PFSK-1 (cell line): ENCODE data around the gene ANO3.

Source experiments
- FOXP2 ChIP-seq: optimal IDR thresholded peaks from 2 replicates; pipeline ENCODE3; 2011; ENCODE audit warnings: borderline replicate concordance, control low read depth, inconsistent platforms; ENCODE audit not compliant: insufficient read depth; ENCODE audit errors: extremely low read length, extremely low read depth
- POLR2AphosphoS5 ChIP-seq: IDR thresholded peaks from 2 replicates; pipeline ENCODE4 v1.6.1; 2012; ENCODE audit warnings: low read depth, mild to moderate bottlenecking, control low read depth, low read length, moderate library complexity
- SIN3A ChIP-seq: IDR thresholded peaks from 2 replicates; pipeline ENCODE4 v1.6.1; 2012; ENCODE audit warnings: mild to moderate bottlenecking, low read length, moderate library complexity, borderline replicate concordance; ENCODE audit not compliant: insufficient read depth
- TAF1 ChIP-seq: IDR thresholded peaks from 2 replicates; pipeline ENCODE4 v1.6.1; 2012; ENCODE audit warnings: low read length, control low read depth, borderline replicate concordance; ENCODE audit not compliant: insufficient read depth
- TF ChIP-seq, protein P1 (sequence below), 2 experiments: IDR thresholded peaks; 2 replicates each; pipeline versions ENCODE4 v1.6.1 to v1.8.0; 2011 to 2012; ENCODE audit warnings: low read depth in 2 of 2, low read length in 2 of 2, control low read depth in 1 of 2, inconsistent platforms in 1 of 2, mild to moderate bottlenecking in 1 of 2, moderate library complexity in 1 of 2; ENCODE audit not compliant: insufficient read depth in 1 of 2

GRCh38 chr11:26703411-26704191 is 371.7 kb downstream of the ANO3 start:
- TF ChIP-seq POLR2AphosphoS5 = no peak
- TF ChIP-seq, protein P1, sequence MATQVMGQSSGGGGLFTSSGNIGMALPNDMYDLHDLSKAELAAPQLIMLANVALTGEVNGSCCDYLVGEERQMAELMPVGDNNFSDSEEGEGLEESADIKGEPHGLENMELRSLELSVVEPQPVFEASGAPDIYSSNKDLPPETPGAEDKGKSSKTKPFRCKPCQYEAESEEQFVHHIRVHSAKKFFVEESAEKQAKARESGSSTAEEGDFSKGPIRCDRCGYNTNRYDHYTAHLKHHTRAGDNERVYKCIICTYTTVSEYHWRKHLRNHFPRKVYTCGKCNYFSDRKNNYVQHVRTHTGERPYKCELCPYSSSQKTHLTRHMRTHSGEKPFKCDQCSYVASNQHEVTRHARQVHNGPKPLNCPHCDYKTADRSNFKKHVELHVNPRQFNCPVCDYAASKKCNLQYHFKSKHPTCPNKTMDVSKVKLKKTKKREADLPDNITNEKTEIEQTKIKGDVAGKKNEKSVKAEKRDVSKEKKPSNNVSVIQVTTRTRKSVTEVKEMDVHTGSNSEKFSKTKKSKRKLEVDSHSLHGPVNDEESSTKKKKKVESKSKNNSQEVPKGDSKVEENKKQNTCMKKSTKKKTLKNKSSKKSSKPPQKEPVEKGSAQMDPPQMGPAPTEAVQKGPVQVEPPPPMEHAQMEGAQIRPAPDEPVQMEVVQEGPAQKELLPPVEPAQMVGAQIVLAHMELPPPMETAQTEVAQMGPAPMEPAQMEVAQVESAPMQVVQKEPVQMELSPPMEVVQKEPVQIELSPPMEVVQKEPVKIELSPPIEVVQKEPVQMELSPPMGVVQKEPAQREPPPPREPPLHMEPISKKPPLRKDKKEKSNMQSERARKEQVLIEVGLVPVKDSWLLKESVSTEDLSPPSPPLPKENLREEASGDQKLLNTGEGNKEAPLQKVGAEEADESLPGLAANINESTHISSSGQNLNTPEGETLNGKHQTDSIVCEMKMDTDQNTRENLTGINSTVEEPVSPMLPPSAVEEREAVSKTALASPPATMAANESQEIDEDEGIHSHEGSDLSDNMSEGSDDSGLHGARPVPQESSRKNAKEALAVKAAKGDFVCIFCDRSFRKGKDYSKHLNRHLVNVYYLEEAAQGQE (IDR thresholded peaks at IDR 0.05; ENCODE audit: insufficient read depth in 1 of 2, low read depth in 2 of 2, low read length in 2 of 2) = no peak
- TF ChIP-seq SIN3A = no peak
- TF ChIP-seq TAF1 = no peak
- TF ChIP-seq FOXP2 = no peak
